GM12873 (cell line): Measurements from ENCODE around the gene CELF2.

ENCODE experiments used
- CTCF ChIP-seq: IDR thresholded peaks from 2 replicates; pipeline ENCODE4 v1.5.1; 2012; ENCODE audit warnings: low read depth, mild to moderate bottlenecking, moderate library complexity, low read length, control low read depth; ENCODE audit not compliant: insufficient read depth; ENCODE audit errors: missing control alignments

CELF2 gene

GRCh38 chr10:11373717-11374171, 356.1 kb downstream of the CELF2 start:
- no peak for TF ChIP-seq CTCF

GRCh38 chr10:11377267-11377666, 359.6 kb downstream of the CELF2 start:
- no peak for TF ChIP-seq CTCF

- TF ChIP-seq CTCF, result no peak
Measured at GRCh38 chr10:11378835-11379234, 361.2 kb downstream of the CELF2 start.

- no peak for TF ChIP-seq CTCF
Measured at GRCh38 chr10:11379771-11380170, 362.1 kb downstream of the CELF2 start.

GRCh38 chr10:11381023-11381422, 363.4 kb downstream of the CELF2 start:
- TF ChIP-seq CTCF, result no peak

- TF ChIP-seq CTCF, result no peak
Measured at GRCh38 chr10:11381511-11381910, 363.8 kb downstream of the CELF2 start.

- TF ChIP-seq CTCF, result no peak
Measured at GRCh38 chr10:11382187-11382586, 364.5 kb downstream of the CELF2 start.

GRCh38 chr10:11386044-11386443, 368.4 kb downstream of the CELF2 start:
- no peak for TF ChIP-seq CTCF
